ENCODE results near the gene OTULIN. TPM values are rescaled to one million over a fixed set of nuclear protein-coding genes. Genes with fewer than 3 reads are reported as not detected.

The OTULIN gene
- total RNA-seq: 23.1 TPM
- long read RNA-seq, full-length matches to known transcripts: 12 of 22 reads
- long read RNA-seq, partial matches to known transcripts: 3 of 22 reads
- long read RNA-seq, other reads (novel, unspliced or antisense): 7 of 22 reads

GRCh38 chr5:14664270-14665100, at the start of gene OTULIN:
Gene OTULIN, plus strand, starts transcription at chr5:14664718. Its CDS starts 108 bp downstream, at chr5:14664826.
- DNase-seq (peak; percentile 95), ATAC-seq (ENCODE audit: poor library complexity) (peak; percentile 98)
- intact Hi-C loops (cut with DNase I): no loop called here

DNA sequence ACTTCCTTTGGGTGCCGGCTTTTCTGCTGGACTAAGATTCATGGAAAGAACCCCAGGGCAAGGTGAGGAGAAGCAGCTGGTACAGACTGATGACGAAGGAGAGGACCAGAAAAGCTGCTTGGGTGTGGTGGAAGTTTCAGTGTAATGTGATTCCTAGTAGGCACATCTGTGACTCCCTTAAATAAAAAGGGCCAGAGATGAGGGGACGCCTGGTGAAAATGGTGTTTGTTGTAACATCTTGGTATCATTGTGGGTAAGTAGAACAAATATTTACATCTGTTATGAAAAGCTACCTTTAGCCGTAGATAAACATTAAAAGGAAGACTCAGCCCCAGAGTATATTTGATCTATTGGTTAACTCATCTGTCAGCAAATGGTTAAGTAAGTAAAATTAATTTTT, 49.2 kb upstream of the OTULIN start:
- DNase-seq: no peak
- intact Hi-C loops (cut with DNase I): no loop called here
- ATAC-seq (ENCODE audit: poor library complexity): no peak

GRCh38 chr5:14617441-14617840, 47.1 kb upstream of the OTULIN start:
- DNase-seq (no peak), ATAC-seq (ENCODE audit: poor library complexity) (no peak)
- intact Hi-C loops (cut with DNase I): no loop called here

- no peak for DNase-seq
- ATAC-seq (ENCODE audit: poor library complexity): no peak
- intact Hi-C loops (cut with DNase I): no loop called here
Observed at GRCh38 chr5:14627270-14627669, 37.2 kb upstream of the OTULIN start.

DNA sequence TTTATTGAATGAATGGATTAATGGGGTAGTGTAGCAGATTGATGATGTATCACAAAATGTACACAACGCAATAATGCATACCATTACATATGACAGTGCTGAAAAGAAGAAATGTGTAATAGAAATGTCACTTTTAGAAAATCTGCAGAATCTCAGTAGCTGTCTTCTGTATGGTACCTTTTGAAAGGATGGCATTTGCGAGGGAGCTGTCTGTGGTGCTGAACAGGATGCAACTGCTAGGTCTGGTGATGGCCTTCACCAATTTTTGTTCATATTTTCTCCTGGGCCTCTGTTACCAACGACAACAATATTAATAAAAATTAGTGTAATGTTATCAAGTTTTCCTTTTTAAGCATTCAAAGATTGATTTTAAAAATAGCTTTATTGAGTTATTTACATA, 36.2 kb upstream of the OTULIN start:
- ATAC-seq (ENCODE audit: poor library complexity) (no peak), DNase-seq (no peak)
- intact Hi-C loops (cut with DNase I): no loop called here

- intact Hi-C loops (cut with DNase I): no loop called here
- DNase-seq (no peak), ATAC-seq (ENCODE audit: poor library complexity) (no peak)
Observed at GRCh38 chr5:14630671-14631070, 33.8 kb upstream of the OTULIN start.

- intact Hi-C loops (cut with DNase I): no loop called here
- DNase-seq: no peak
- no peak for ATAC-seq (ENCODE audit: poor library complexity)
Observed at GRCh38 chr5:14635656-14636055, 28.9 kb upstream of the OTULIN start.

DNA sequence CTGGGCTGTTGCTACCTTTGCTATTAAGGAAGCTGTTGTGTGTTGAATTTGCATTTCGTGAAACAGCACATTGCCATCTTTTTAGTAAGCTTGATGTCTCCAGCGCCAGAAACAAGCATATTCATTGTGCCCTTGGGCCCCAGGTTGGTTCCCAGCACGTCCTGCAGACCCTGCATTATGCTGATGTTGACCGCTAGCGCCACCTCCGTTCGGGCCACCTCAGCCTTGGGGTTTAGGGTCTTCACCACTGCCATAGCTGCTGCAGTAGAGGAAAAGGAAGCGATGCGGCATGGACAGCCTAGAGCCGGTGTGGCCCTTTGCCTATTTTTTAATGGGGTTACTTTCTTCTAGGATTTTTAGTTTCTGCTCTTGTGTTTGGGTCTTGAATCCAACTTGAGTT, 23.8 kb upstream of the OTULIN start:
- DNase-seq (no peak), ATAC-seq (ENCODE audit: poor library complexity) (no peak)
- intact Hi-C loops (cut with DNase I): loop anchor here (10.0 kb wide), 1 partner anchor 286 kb away; no protein-coding TSS in a partner anchor

GRCh38 chr5:14644623-14645237, 19.8 kb upstream of the OTULIN start:
- ATAC-seq (ENCODE audit: poor library complexity): no peak
- intact Hi-C loops (cut with DNase I): loop anchor here (5.0 to 10.0 kb wide), 2 partner anchors 290 to 657 kb away; no protein-coding TSS in a partner anchor
- DNase-seq: no peak

DNA sequence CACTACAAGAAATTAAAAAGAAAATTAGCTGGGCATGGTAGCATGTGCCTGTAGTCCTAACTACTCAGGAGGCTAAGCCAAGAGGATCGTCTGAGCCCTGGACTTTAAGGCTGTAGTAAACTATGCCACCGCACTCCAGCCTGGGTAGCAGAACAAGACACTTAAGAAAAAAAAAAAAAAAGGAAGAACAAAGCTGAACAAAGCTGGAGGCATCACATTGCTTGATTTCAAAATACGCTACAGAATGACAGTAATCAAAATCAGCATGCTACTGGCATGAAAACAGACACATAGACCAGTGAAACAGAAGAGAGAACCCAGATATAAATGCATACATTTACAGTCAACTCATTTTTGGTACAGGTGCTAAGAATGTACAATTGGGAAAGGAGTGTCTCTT, 14.5 kb upstream of the OTULIN start:
- intact Hi-C loops (cut with DNase I): no loop called here
- DNase-seq (no peak), ATAC-seq (ENCODE audit: poor library complexity) (no peak)

GRCh38 chr5:14655146-14655741, 9.3 kb upstream of the OTULIN start:
- intact Hi-C loops (cut with DNase I): no loop called here
- DNase-seq (no peak), ATAC-seq (ENCODE audit: poor library complexity) (no peak)

GRCh38 chr5:14656898-14657297, 7.6 kb upstream of the OTULIN start:
- DNase-seq (no peak), ATAC-seq (ENCODE audit: poor library complexity) (no peak)
- intact Hi-C loops (cut with DNase I): no loop called here

DNA sequence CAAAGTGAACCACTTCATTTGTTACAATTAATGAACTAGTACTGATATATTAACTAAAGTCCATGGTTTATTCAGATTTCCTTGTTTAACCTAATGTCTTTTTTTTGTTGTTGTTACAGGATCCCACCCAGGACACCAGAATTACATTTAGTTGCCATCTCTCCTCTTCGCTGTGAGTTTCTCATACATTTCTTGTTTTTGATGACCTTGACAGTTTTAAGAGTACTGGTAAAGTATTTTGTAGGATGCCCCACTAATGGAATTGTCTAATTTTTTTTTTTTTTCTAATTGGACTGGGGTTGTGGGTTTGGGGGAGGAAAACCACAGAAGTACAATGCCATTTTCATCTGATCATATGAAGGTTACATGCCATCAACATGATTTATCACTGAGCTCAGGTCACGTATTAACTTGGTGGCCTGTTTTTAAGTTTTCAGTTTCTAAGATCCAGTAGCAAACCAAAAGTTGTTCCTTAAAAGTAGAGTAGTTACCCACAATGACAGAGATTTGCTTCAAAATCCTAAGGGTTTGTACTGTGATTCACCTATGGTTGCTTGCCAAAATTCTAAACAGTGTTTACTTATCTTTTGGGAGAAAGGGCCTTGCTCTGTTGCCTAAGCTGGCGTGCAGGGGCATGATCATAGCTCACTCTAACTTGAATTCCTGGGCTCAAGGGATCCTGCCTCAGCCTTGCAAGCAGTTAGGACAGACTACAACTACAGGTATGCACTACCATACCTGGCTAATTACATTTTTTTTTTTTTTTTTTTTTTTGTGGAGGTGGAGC, 4.5 kb upstream of the OTULIN start:
- DNase-seq (no peak), ATAC-seq (ENCODE audit: poor library complexity) (no peak)
- intact Hi-C loops (cut with DNase I): no loop called here

- DNase-seq: no peak
- intact Hi-C loops (cut with DNase I): no loop called here
Observed at GRCh38 chr5:14660833-14661232, 3.7 kb upstream of the OTULIN start.

DNA sequence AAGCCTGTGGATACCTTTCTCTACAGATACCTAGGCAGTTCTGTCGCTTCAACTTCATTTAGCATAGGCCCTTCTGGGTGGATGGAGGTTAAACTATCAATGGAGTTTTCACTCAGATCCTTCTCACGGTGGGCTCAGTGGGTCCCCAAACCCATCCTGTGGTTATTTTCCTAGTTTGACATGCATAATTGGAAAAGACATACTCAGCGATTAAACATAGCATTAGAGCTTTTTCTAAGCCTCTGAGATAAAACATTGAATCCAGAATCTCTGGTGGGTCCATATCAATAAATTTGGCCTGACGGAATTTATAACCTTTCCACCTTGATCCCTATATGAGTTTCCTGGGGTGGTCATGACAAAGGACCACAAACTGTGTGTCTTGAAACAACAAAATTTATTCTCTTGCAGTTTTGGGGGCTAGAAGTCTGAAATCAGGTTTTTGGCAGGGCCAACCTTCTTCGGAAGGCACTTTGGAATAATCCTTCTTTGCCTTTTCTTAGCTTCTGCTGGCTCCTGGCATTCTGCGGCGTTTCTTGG, 1.7 kb upstream of the OTULIN start:
- intact Hi-C loops (cut with DNase I): no loop called here
- no peak for DNase-seq

More at GRCh38 chr5:14660833-14661232, 3.7 kb upstream of the OTULIN start:
- ATAC-seq (ENCODE audit: poor library complexity): no peak

GRCh38 chr5:14663734-14664269, 716 bp upstream of the OTULIN start:
- peak; percentile 42 for ATAC-seq (ENCODE audit: poor library complexity)
- intact Hi-C loops (cut with DNase I): no loop called here
- DNase-seq: no peak

More for the DNA sequence above, 1.7 kb upstream of the OTULIN start:
- no peak for ATAC-seq (ENCODE audit: poor library complexity)

DNA sequence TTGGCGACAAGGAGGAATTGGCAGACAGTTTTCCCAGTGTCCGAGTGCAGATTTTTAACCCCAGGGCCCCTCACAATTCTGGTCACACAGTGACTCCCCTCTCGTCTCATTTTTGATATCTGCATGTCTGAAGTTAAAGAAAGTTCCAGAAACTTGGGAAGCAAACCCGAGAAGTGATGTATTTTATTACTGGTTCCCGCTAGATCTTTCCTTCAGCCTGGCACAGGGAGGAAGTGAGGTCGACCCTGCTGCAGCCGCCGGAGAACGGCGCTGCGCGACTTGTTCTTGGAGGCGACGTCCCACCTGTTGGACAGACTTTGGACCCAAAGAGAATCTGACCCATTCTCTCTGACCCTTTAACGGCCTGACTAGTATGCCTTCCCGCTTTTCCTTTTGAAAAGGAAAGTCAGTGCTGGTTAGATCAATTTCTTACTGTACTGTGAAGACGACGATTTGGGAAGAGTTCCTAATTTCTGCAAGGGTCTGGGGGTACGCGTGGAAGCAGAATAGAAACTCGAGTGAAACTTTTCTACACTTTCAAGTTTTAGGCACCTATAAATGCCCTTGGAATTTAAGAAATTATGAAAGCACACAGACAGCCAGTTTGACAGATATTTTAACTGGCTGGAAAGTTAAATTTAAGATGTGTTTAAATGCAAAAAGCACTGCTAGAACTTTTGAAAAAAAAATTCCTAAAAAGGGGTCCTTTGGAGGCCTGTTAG, 744 bp downstream of the OTULIN start:
- intact Hi-C loops (cut with DNase I): no loop called here
- DNase-seq (no peak), ATAC-seq (ENCODE audit: poor library complexity) (no peak)

DNA sequence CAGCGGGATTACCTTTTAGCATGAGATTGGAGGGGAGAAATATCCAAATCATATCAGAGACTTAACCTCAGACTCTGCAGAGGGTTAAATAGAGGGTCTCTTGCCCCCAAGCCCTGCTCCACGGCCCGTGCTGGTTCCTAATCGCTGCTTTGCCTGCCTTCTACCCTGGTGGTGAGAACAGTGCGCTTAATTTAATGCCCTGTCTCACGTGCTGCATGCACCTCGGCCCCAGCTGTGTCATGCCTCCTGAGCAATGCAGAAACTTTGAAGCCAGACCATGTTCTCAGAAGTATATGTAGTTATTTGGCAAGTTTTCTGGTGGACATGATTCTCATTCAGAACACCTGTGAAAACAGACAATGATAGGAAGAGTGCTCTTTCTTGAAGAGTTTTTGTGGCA, 1.4 kb downstream of the OTULIN start:
- ATAC-seq (ENCODE audit: poor library complexity): no peak
- DNase-seq: no peak
- intact Hi-C loops (cut with DNase I): no loop called here
